Measurements from ENCODE around the gene CHRNA4. TPM values are rescaled to one million over a fixed set of nuclear protein-coding genes. Genes with fewer than 3 reads are reported as not detected.

CHRNA4 gene
- total RNA-seq, 1 donor from 2014 or later = not detected

GRCh38 chr20:63407928-63408683 lies 47.0 kb upstream of the CHRNA4 start:
- H3K36me3 Mint-ChIP-seq (ENCODE audit: unreplicated experiment) = no peaks in the 10 kb centered on the region
- no peak overlapping the region for H3K4me3 Mint-ChIP-seq (ENCODE audit: unreplicated experiment)
- H3K27ac Mint-ChIP-seq (ENCODE audit: unreplicated experiment) = no peak overlapping the region
- no peaks in the 10 kb centered on the region for H3K4me1 Mint-ChIP-seq (ENCODE audit: unreplicated experiment)
- H3K9me3 Mint-ChIP-seq (ENCODE audit: unreplicated experiment) = no peaks in the 10 kb centered on the region
- TF ChIP-seq CTCF (IDR thresholded peaks at IDR 0.05) = no peak
- peaks cover 2% of the 10 kb centered on the region for H3K27me3 Mint-ChIP-seq (ENCODE audit: unreplicated experiment)
- DNase-seq (ENCODE audit: extremely low spot score, unreplicated experiment) = no peak

GRCh38 chr20:63406617-63407245 lies 45.6 kb upstream of the CHRNA4 start:
- Mint-ChIP-seq H3K9me3 (ENCODE audit: unreplicated experiment) (no peaks in the 10 kb centered on the region), H3K27me3 (ENCODE audit: unreplicated experiment) (no peaks in the 10 kb centered on the region), H3K4me3 (ENCODE audit: unreplicated experiment) (no peak overlapping the region), H3K27ac (ENCODE audit: unreplicated experiment) (no peak overlapping the region), H3K36me3 (ENCODE audit: unreplicated experiment) (no peaks in the 10 kb centered on the region), H3K4me1 (ENCODE audit: unreplicated experiment) (no peaks in the 10 kb centered on the region)
- no peak for DNase-seq (ENCODE audit: extremely low spot score, unreplicated experiment)
- TF ChIP-seq CTCF (IDR thresholded peaks at IDR 0.05) = no peak

- no peak overlapping the region for H3K4me3 Mint-ChIP-seq (ENCODE audit: unreplicated experiment)
- no peaks in the 10 kb centered on the region for H3K9me3 Mint-ChIP-seq (ENCODE audit: unreplicated experiment)
- no peaks in the 10 kb centered on the region for H3K4me1 Mint-ChIP-seq (ENCODE audit: unreplicated experiment)
- no peak for TF ChIP-seq CTCF (IDR thresholded peaks at IDR 0.05)
- no peaks in the 10 kb centered on the region for H3K36me3 Mint-ChIP-seq (ENCODE audit: unreplicated experiment)
- no peaks in the 10 kb centered on the region for H3K27me3 Mint-ChIP-seq (ENCODE audit: unreplicated experiment)
- DNase-seq (ENCODE audit: extremely low spot score, unreplicated experiment) = no peak
- H3K27ac Mint-ChIP-seq (ENCODE audit: unreplicated experiment) = no peak overlapping the region
Measured at GRCh38 chr20:63406011-63406410, 44.9 kb upstream of the CHRNA4 start.

GRCh38 chr20:63405102-63405730 lies 44.1 kb upstream of the CHRNA4 start:
- H3K27ac Mint-ChIP-seq (ENCODE audit: unreplicated experiment) = no peak overlapping the region
- H3K4me1 Mint-ChIP-seq (ENCODE audit: unreplicated experiment) = no peaks in the 10 kb centered on the region
- no peak for DNase-seq (ENCODE audit: extremely low spot score, unreplicated experiment)

More at GRCh38 chr20:63405102-63405730, 44.1 kb upstream of the CHRNA4 start:
- H3K9me3 Mint-ChIP-seq (ENCODE audit: unreplicated experiment) = no peaks in the 10 kb centered on the region
- no peaks in the 10 kb centered on the region for H3K27me3 Mint-ChIP-seq (ENCODE audit: unreplicated experiment)
- no peak overlapping the region for H3K4me3 Mint-ChIP-seq (ENCODE audit: unreplicated experiment)
- no peak for TF ChIP-seq CTCF (IDR thresholded peaks at IDR 0.05)
- no peaks in the 10 kb centered on the region for H3K36me3 Mint-ChIP-seq (ENCODE audit: unreplicated experiment)
